Kidney epithelial cell (primary cell): ENCODE data around the gene MACROD2. TPM values are rescaled to one million over a fixed set of nuclear protein-coding genes. Genes with fewer than 3 reads are reported as not detected.

Experiments
- DNase-seq: peaks from one replicate; pipeline ENCODE4 v3.0.0-alpha.2; 2010; ENCODE audit warnings: low read depth
- H3K27me3 ChIP-seq: 2 replicates; pipeline ENCODE4 v1.6.0; 2011; ENCODE audit warnings: low read length; ENCODE audit not compliant: control insufficient read depth, insufficient read depth
- H3K36me3 ChIP-seq: 2 replicates; pipeline ENCODE4 v1.5.1; 2011; ENCODE audit warnings: low read length; ENCODE audit not compliant: control insufficient read depth, insufficient read depth
- H3K4me3 ChIP-seq: 2 replicates; pipeline ENCODE4 v1.5.1; 2011; ENCODE audit warnings: low read depth, mild to moderate bottlenecking, control low read depth, low read length
- total RNA-seq: library from RNA; depleted of rRNA; stranded (reverse); fragments of >200 nt; gene quantifications from 2 replicates; pipeline ENCODE4 v1.2.3, GENCODE V29; 2015
- TF ChIP-seq, protein P1 (sequence below): IDR thresholded peaks from 2 replicates; pipeline ENCODE4 v1.5.1; 2011; ENCODE audit warnings: mild to moderate bottlenecking, moderate library complexity, low read length, control low read depth, inconsistent platforms; ENCODE audit not compliant: insufficient read depth, poor library complexity, severe bottlenecking

The MACROD2 gene
- total RNA-seq, 1 donor from 2014 or later: 0.79 TPM

DNA sequence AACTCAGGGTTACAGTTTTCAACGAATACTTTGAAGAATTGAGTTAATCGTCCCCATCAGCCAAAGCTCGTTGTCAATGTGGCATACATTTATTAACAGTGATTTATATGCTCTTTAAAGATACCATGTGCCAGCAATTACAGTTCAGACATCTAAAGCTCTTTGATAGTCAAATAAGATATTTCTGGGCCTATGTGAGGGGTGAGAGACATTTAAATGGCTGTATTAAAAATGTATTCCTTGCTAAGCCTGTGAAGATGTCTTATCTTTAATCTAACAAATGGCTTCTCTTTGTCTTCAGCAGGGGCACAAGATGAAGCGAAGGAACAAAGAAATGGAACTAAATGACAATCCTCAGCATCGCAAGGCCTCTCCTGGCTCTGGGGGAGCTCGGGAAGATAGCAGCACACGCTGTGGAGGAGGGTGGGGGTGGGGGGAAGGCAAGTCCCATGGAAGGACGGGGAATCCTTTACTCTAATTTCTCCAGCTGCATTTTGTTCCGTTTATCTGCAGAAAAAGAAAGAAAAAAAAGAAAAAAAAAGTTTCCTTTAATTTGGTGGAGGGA lies 2054.3 kb downstream of the MACROD2 start:
- Histone ChIP-seq H3K4me3 (no peak overlapping the region), H3K27me3 (no peaks in the 10 kb centered on the region), H3K36me3 (no peaks in the 10 kb centered on the region)
- TF ChIP-seq, protein P1, sequence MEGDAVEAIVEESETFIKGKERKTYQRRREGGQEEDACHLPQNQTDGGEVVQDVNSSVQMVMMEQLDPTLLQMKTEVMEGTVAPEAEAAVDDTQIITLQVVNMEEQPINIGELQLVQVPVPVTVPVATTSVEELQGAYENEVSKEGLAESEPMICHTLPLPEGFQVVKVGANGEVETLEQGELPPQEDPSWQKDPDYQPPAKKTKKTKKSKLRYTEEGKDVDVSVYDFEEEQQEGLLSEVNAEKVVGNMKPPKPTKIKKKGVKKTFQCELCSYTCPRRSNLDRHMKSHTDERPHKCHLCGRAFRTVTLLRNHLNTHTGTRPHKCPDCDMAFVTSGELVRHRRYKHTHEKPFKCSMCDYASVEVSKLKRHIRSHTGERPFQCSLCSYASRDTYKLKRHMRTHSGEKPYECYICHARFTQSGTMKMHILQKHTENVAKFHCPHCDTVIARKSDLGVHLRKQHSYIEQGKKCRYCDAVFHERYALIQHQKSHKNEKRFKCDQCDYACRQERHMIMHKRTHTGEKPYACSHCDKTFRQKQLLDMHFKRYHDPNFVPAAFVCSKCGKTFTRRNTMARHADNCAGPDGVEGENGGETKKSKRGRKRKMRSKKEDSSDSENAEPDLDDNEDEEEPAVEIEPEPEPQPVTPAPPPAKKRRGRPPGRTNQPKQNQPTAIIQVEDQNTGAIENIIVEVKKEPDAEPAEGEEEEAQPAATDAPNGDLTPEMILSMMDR: no peak
- no peak for DNase-seq

DNA sequence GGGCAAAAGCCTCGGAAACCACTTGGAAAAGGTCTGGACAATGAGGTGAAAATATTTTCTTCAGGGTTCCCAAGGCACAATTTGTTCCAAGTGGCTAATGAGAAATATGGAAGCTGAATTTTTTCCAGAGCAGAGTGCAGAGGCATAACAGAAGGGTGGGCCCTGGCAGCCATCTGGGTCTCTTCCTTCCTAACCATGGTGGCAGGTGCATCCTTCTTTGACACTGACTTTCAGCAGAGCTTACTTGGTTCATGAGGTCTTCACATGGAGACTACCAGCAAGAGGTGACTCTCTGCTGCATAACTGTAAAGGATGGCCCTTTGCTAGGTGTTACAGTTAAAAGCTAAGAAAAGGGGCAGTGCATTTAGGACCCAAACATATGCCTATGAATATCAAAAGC lies 2055.1 kb downstream of the MACROD2 start:
- no peak for DNase-seq
- TF ChIP-seq, protein P1: no peak
- no peaks in the 10 kb centered on the region for H3K27me3 ChIP-seq
- H3K4me3 ChIP-seq: no peak overlapping the region
- H3K36me3 ChIP-seq: no peaks in the 10 kb centered on the region

DNA sequence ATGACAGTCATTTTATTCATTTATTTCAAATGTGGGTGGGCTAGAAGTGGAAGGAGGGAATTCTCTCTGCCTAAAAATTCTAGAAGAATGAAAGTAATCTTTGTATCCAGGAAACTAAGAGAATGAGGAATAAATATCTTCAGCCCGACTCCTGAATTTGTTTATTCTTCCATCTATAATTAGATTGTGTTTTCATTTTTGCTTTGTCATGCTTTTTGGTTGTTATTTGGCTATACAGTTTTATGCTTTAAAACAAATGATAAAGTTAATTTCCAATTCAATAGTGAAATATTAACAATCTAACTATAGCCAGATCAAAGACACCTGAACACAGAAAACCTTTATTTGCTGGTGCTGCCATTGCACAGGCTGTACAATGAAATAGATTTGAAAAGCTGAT lies 2056.7 kb downstream of the MACROD2 start:
- TF ChIP-seq, protein P1: no peak
- Histone ChIP-seq H3K4me3 (no peak overlapping the region), H3K27me3 (no peaks in the 10 kb centered on the region), H3K36me3 (no peaks in the 10 kb centered on the region)
- no peak for DNase-seq

DNA sequence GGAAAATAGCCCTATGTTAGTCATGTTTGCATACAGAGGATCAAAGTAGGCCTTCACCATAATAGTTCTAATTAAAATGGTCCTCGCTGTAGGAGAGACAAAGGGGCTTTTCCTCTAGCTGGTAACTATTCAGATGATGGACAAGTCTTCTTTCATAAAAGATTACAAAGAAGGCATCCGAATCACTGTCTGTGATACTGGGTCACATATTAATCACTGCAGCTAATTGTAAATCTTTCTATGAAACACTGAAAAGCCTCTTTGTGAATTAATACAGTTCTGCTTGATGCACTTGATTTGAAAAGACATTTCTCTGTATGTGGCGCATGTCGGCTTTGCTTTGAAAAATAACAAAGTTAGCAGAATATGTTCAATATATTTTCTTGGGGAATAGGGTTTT lies 2057.1 kb downstream of the MACROD2 start:
- Histone ChIP-seq H3K4me3 (no peak overlapping the region), H3K36me3 (no peaks in the 10 kb centered on the region), H3K27me3 (no peaks in the 10 kb centered on the region)
- TF ChIP-seq, protein P1: no peak
- DNase-seq: no peak

DNA sequence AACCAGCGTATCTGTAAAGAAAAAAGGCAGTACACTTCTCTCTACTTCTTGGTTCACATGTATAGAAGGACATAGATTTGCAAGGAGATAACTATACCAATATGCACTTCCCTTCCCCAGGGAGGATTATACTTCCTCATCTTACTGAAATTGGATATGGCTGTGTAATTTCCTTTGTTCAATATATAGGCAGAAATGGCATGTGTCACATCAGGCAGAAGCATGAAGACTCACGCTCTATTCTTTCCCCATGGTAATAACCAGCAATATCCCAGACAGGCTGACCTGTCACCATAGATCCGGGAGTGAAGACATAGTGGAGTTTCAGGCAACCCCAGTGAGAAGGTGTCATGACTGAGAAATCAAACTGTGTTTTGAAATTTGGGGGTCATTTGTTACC lies 2059.7 kb downstream of the MACROD2 start:
- H3K36me3 ChIP-seq: no peaks in the 10 kb centered on the region
- DNase-seq: no peak
- TF ChIP-seq, protein P1: no peak
- no peak overlapping the region for H3K4me3 ChIP-seq
- H3K27me3 ChIP-seq: no peaks in the 10 kb centered on the region

DNA sequence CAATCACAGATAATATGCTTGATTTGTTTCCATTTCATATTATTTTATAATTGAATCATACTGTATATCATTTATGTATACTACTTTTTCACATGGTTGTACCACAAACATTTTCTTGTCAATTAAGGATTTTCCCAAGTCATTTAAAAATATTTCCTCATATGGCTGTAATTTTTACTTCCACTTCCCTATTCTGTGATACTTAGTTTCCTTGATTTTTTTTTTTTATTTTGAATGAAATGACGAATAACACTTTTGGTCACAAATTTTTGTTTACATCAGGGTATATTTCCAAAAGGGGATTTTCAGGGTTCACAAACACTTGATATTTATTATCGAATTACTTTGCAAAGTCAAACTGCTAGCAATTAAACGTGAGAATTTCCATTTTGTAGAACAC lies 2062.3 kb downstream of the MACROD2 start:
- no peak for DNase-seq
- Histone ChIP-seq H3K27me3 (no peaks in the 10 kb centered on the region), H3K36me3 (no peaks in the 10 kb centered on the region), H3K4me3 (no peak overlapping the region)
- TF ChIP-seq, protein P1: no peak
